Upper lobe of left lung (tissue), 6 donors: ENCODE measurements around the gene CCDC57. TPM values are rescaled to one million over a fixed set of nuclear protein-coding genes. Genes with fewer than 3 reads are reported as not detected.
A peak's percentile ranks its signal among the peaks of the same experiment; 100 is the strongest.
"Not testable (repeated sequence)": the region's sequence is repeated elsewhere in the genome, so short reads cannot be mapped to it uniquely, and the experiment has no call there.

Source experiments
- ATAC-seq, 2 donors: fragments of 200-7000 bp; cut with Tn5 transposase; one replicate each; pipeline ENCODE4 v1.9.1; 2022; ENCODE audit warnings: mild to moderate bottlenecking in 2 of 2, moderate library complexity in 2 of 2; ENCODE audit not compliant: low FRiP score in 2 of 2
- DNase-seq, 2 donors: peaks; one replicate each; pipeline ENCODE4 v3.0.0-alpha.2; 2019 to 2020
- H3K27ac ChIP-seq, 4 donors: fragments of 200-600 bp; sonication (generic); one replicate each; pipeline ENCODE4 v1.5.1; 2016 to 2019
- H3K27me3 ChIP-seq, 4 donors: fragments of 200-600 bp; sonication (generic); one replicate each; pipeline ENCODE4 v1.5.1; 2017 to 2019
- H3K36me3 ChIP-seq, 4 donors: fragments of 200-600 bp; sonication (generic); one replicate each; pipeline ENCODE4 v1.5.1; 2016 to 2019
- H3K4me1 ChIP-seq, 4 donors: fragments of 200-600 bp; sonication (generic); one replicate each; pipeline ENCODE4 v1.5.1; 2018 to 2019
- H3K4me3 ChIP-seq, 4 donors: fragments of 200-600 bp; sonication (generic); one replicate each; pipeline ENCODE4 v1.5.1; 2017 to 2019; ENCODE audit warnings: mild to moderate bottlenecking in 2 of 4, moderate library complexity in 1 of 4
- H3K9me3 ChIP-seq, 4 donors: fragments of 200-600 bp; sonication (generic); one replicate each; pipeline ENCODE4 v1.5.1; 2018 to 2019
- CTCF ChIP-seq, 6 experiments: fragments of 450-650 bp in 4 of 6; fragments of 200-600 bp in 2 of 6; sonication (generic) in 2 of 6; IDR thresholded peaks; one replicate each; pipeline ENCODE4 v1.5.1; 2016 to 2019; ENCODE audit warnings: antibody characterized with exemption in 6 of 6
- EP300 ChIP-seq, 4 donors: sonication (generic); formaldehyde crosslinking; IDR thresholded peaks; one replicate each; pipeline ENCODE4 v1.5.1; 2017; ENCODE audit warnings: antibody characterized with exemption in 4 of 4, control low read depth in 2 of 4
- POLR2A ChIP-seq, 4 donors: fragments of 450-650 bp; IDR thresholded peaks; one replicate each; pipeline ENCODE4 v1.5.1; 2016 to 2017; ENCODE audit warnings: antibody characterized with exemption in 4 of 4, mild to moderate bottlenecking in 2 of 4
- POLR2AphosphoS5 ChIP-seq, 2 donors: sonication (generic); formaldehyde crosslinking; IDR thresholded peaks; one replicate each; pipeline ENCODE4 v1.5.1; 2017; ENCODE audit warnings: antibody characterized with exemption in 2 of 2
- WGBS, 2 donors: methylation state at CpG; one replicate each; pipeline ENCODE4 v1.1.5; 2017 to 2018; 5-methylcytosine and 5-hydroxymethylcytosine counted together
- total RNA-seq, 6 donors: library from RNA; depleted of rRNA in 4 of 6; stranded (reverse); fragments of >200 nt in 4 of 6; gene quantifications; one replicate each; pipeline versions ENCODE4 v1.1.0 to v1.2.1, GENCODE V29; 2016 to 2021
- donor health status: DM: no; HTN: no; CAD: no; lungs with moderate emphysema.
- donor health status: DM: no; HTN: yes; CAD: no; lungs with severe emphysema.

CCDC57 gene
- total RNA-seq, 6 donors from 2014 or later, result 52.9 to 204 (median 71.8) TPM

- Histone ChIP-seq H3K36me3 (peaks cover 0 to 4% (median 0%) of the 10 kb centered on the region in 4 donors), H3K9me3 (no peaks in the 10 kb centered on the region), H3K4me1 (peaks cover 0 to 4% (median 1%) of the 10 kb centered on the region in 4 donors), H3K27me3 (no peaks in the 10 kb centered on the region), H3K27ac (no peak overlapping the region), H3K4me3 (no peak overlapping the region)
- ATAC-seq, result peak in 1 of 2 donors; percentile 34
- no peak for DNase-seq
- TF ChIP-seq POLR2A (IDR thresholded peaks at IDR 0.05), result no peak
- no peak for TF ChIP-seq EP300 (IDR thresholded peaks at IDR 0.05)
- no peak for TF ChIP-seq CTCF (IDR thresholded peaks at IDR 0.05)
- TF ChIP-seq POLR2AphosphoS5 (IDR thresholded peaks at IDR 0.05), result no peak
- WGBS, 2 donors, result 88 to 89% methylated on average over 18 of the region's 18 CpGs
Measured at GRCh38 chr17:82146663-82147654, 65.7 kb downstream of the CCDC57 start.

- DNase-seq (peak in 1 of 2 donors; percentile 58), ATAC-seq (peak in 1 of 2 donors; percentile 61)
- Histone ChIP-seq H3K36me3 (peaks cover 0 to 4% (median 0%) of the 10 kb centered on the region in 4 donors), H3K4me1 (no peaks in the 10 kb centered on the region), H3K27me3 (no peaks in the 10 kb centered on the region), H3K27ac (no peak overlapping the region), H3K4me3 (no peak overlapping the region), H3K9me3 (no peaks in the 10 kb centered on the region)
- 88 to 100% methylated on average over 2 to 13 of the region's 13 CpGs for WGBS, 2 donors
- TF ChIP-seq CTCF (IDR thresholded peaks at IDR 0.05) (no peak), EP300 (IDR thresholded peaks at IDR 0.05) (no peak), POLR2A (IDR thresholded peaks at IDR 0.05) (no peak), POLR2AphosphoS5 (IDR thresholded peaks at IDR 0.05) (no peak)
Measured at GRCh38 chr17:82145550-82146155, 67.0 kb downstream of the CCDC57 start.

GRCh38 chr17:82143333-82143732 lies 69.3 kb downstream of the CCDC57 start:
- Histone ChIP-seq H3K4me1 (no peaks in the 10 kb centered on the region), H3K27me3 (no peaks in the 10 kb centered on the region), H3K9me3 (no peaks in the 10 kb centered on the region), H3K36me3 (peaks cover 0 to 4% (median 0%) of the 10 kb centered on the region in 4 donors), H3K4me3 (no peak overlapping the region), H3K27ac (no peak overlapping the region)
- 90 to 92% methylated on average over 8 of the region's 8 CpGs for WGBS, 2 donors
- ATAC-seq (no peak), DNase-seq (no peak)
- TF ChIP-seq CTCF (IDR thresholded peaks at IDR 0.05), result no peak
- no peak for TF ChIP-seq POLR2AphosphoS5 (IDR thresholded peaks at IDR 0.05)
- TF ChIP-seq EP300 (IDR thresholded peaks at IDR 0.05), result no peak
- TF ChIP-seq POLR2A (IDR thresholded peaks at IDR 0.05), result no peak

- not testable (repeated sequence) for H3K27ac ChIP-seq, H3K27me3 ChIP-seq, DNase-seq, H3K4me1 ChIP-seq, H3K36me3 ChIP-seq, ATAC-seq, H3K4me3 ChIP-seq, H3K9me3 ChIP-seq
- 89 to 93% methylated on average over 9 to 10 of the region's 10 CpGs for WGBS, 2 donors
Measured at GRCh38 chr17:82139961-82140360, 72.7 kb downstream of the CCDC57 start.

- Histone ChIP-seq H3K4me1 (no peaks in the 10 kb centered on the region), H3K27ac (no peak overlapping the region), H3K4me3 (no peak overlapping the region), H3K36me3 (no peaks in the 10 kb centered on the region), H3K9me3 (no peaks in the 10 kb centered on the region), H3K27me3 (no peaks in the 10 kb centered on the region)
- WGBS, 2 donors, result 92 to 93% methylated on average over 28 of the region's 28 CpGs
- DNase-seq (peak in 1 of 2 donors; percentile 52), ATAC-seq (no peak)
- TF ChIP-seq POLR2A (IDR thresholded peaks at IDR 0.05), result no peak
- TF ChIP-seq EP300 (IDR thresholded peaks at IDR 0.05), result no peak
- no peak for TF ChIP-seq CTCF (IDR thresholded peaks at IDR 0.05)
- no peak for TF ChIP-seq POLR2AphosphoS5 (IDR thresholded peaks at IDR 0.05)
Measured at GRCh38 chr17:82138511-82138992, 74.1 kb downstream of the CCDC57 start.
